Astrocyte of the spinal cord (primary cell): ENCODE measurements around the gene S1PR5.
A peak's percentile ranks its signal among the peaks of the same experiment; 100 is the strongest.
"Not testable (repeated sequence)": the region's sequence is repeated elsewhere in the genome, so short reads cannot be mapped to it uniquely, and the experiment has no call there.

Source experiments
- DNase-seq: peaks from one replicate; pipeline ENCODE4 v3.0.0; 2011; ENCODE audit warnings: low read depth, low spot score
- H3K4me3 ChIP-seq: 2 replicates; pipeline ENCODE4 v1.5.1; 2011; ENCODE audit warnings: low read depth, mild to moderate bottlenecking, low read length, moderate library complexity
- in situ Hi-C: cut with HindIII; loops from 2 replicates; pipeline ENCODE4 v1.10.0; 2017; ENCODE audit warnings: low sequenced_read_pairs
- TF ChIP-seq, protein P1 (sequence below): IDR thresholded peaks from 2 replicates; pipeline ENCODE4 v1.5.1; 2012; ENCODE audit warnings: low read depth, mild to moderate bottlenecking, low read length, inconsistent platforms

Gene S1PR5

DNA sequence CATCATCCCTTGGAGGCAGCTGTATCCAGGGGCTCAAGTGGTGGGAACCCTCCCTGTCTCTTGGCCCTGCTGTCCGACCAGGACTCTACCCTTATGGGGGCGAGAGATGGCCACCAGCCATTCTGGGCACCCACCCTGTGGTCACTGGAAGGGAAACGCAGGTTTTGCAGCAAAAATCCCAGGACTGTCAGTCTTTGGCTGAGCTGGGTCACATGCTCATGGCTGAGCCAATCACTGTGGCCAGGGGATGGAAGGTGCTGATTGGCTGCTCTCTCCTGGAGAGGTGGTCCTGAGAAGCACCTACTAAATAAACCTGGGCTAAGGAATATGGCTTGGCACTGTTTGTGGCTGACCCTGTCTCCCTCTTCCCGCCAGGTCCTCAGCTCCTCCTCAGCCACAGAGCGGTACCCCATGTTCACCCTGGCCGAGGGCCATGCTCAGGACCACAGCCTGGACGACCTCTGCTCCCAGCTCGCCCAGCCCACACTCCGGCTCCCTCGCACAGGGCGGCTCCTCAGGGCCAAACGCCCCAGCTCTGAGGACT is 35.3 kb upstream of the S1PR5 start:
- no peak for DNase-seq
- TF ChIP-seq, protein P1, sequence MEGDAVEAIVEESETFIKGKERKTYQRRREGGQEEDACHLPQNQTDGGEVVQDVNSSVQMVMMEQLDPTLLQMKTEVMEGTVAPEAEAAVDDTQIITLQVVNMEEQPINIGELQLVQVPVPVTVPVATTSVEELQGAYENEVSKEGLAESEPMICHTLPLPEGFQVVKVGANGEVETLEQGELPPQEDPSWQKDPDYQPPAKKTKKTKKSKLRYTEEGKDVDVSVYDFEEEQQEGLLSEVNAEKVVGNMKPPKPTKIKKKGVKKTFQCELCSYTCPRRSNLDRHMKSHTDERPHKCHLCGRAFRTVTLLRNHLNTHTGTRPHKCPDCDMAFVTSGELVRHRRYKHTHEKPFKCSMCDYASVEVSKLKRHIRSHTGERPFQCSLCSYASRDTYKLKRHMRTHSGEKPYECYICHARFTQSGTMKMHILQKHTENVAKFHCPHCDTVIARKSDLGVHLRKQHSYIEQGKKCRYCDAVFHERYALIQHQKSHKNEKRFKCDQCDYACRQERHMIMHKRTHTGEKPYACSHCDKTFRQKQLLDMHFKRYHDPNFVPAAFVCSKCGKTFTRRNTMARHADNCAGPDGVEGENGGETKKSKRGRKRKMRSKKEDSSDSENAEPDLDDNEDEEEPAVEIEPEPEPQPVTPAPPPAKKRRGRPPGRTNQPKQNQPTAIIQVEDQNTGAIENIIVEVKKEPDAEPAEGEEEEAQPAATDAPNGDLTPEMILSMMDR = no peak
- in situ Hi-C loops = no loop called here
- H3K4me3 ChIP-seq = no peak overlapping the region

DNA sequence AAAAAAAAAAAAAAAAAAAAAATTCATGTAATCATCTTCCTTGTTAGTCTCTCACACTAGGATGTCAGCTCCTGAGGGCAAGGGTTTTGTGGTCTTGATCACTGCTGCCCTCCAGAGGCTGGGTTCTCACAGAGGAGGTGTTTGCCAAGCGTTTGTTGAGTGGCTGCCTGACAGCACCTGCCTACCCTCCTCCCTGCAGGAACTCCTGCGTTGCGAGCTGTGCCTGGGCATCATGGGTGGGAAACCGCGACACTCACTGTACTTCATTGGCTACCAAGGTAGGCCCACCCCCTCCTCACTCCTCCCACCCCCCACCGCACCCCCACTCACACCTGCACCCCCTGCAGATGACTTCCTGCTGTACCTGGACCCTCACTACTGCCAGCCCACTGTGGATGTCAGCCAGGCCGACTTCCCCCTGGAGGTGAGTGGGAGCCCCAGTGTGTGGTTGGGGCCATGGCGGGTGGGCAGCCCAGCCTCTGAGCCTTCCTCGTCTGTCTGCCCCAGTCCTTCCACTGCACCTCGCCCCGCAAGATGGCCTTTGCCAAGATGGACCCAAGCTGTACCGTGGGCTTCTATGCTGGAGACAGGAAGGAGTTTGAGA is 34.6 kb upstream of the S1PR5 start:
- in situ Hi-C loops = no loop called here
- DNase-seq = no peak
- H3K4me3 ChIP-seq = no peak overlapping the region
- TF ChIP-seq, protein P1 = peak; percentile 9

DNA sequence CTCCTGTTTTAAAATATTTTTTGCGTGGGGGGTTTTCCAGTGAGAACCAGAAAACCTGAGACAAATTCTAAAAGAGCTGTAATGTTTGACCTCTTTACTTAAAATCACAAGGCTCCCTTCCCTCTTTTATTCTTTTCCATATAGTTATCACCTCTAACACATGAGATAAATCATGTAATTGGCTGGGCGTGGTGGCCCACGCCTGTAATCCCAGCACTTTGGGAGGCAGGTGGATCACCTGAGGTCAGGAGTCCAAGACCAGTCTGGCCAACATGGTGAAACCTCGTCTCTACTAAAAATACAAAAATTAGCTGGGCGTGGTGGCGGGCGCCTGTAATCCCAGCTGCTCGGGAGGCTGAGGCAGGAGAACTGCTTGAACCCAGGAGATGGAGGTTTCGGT is 33.8 kb upstream of the S1PR5 start:
- DNase-seq, in situ Hi-C loops, H3K4me3 ChIP-seq: not testable (repeated sequence)

DNA sequence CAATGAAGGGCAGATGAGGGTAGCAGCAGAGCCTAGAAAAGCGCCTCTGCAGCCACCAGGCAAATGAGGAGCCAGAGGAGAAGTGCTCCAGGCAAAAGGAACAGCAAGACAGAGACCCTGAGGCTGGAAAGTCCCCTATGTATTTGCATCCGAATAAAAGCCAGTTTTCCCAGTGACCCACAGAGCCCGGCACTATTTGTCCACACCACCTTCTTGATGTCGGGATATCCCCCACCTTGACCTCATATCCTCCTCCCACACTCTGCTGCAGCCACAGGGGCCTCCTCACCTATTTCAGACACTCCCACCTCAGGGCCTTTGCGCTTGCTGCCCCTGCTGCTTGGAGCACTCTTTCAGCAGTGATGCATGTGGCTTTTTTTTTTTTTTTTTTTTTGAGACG is 33.1 kb upstream of the S1PR5 start:
- in situ Hi-C loops = no loop called here
- no peak for DNase-seq
- no peak overlapping the region for H3K4me3 ChIP-seq
- TF ChIP-seq, protein P1 = no peak

DNA sequence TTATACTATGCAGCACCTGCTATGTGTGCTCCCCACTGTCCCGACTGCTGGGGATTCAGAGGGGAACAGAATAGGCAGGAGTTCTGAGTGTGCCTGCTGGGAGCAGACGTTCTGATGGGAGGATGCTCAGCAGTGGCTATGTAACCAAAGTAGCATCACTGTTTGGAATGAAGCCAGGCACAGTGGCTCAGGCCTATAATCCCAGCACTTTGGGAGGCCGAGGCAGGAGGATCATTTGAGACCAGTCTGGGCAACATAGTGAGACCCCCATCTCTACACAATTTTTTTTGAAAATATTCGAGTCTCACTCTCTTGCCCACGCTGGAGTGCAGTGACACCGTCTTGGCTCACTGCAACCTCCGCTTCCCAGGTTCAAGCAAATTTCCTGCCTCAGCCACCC is 32.5 kb upstream of the S1PR5 start:
- TF ChIP-seq, protein P1 = no peak
- in situ Hi-C loops = no loop called here
- H3K4me3 ChIP-seq = no peak overlapping the region
- DNase-seq = no peak

DNA sequence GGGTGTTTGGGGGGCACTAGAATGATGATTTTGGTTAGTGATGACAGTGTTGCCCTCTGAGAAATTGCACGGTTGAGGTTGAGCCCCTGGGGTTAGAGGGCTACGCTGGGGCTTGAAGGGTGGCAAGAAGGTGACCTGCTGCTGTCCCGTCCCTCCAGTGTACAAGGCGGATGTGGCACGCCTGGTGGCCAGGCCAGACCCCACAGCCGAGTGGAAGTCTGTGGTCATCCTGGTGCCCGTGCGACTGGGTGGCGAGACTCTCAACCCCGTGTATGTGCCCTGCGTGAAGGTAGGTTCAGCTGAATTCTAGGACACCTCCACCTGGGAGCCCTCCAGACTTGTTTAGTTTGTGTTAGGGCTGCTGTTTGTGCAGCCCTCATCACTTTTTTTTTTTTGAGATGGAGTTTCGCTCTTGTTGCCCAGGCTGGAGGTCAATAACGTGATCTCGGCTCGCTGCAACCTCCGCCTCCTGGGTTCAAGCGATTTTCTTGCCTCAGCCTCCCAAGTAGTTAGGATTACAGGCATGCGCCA is 31.6 kb upstream of the S1PR5 start:
- H3K4me3 ChIP-seq = no peak overlapping the region
- in situ Hi-C loops = no loop called here
- TF ChIP-seq, protein P1 = no peak
- no peak for DNase-seq

DNA sequence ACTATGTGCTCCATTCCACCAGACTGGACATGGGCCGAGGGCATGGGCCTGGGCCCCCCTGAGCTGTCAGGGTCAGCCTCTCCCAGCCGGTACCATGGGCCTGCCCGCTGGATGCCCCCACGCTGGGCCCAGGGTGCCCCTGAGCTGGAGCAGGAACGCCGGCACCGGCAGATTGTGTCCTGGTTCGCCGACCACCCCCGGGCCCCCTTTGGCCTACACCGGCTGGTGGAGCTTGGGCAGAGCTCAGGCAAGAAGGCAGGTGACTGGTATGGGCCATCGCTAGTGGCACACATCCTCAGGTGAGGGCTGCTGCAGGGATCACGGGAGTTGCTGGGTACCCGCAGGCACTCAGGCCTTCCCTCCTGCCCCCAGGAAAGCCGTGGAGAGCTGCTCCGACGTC is 29.6 kb upstream of the S1PR5 start:
- DNase-seq = no peak
- TF ChIP-seq, protein P1 = no peak
- in situ Hi-C loops = no loop called here
- no peak overlapping the region for H3K4me3 ChIP-seq
